GM12878 (cell line): ENCODE data around the gene GSC2.
A peak's percentile ranks its signal among the peaks of the same experiment; 100 is the strongest.

Experiments
- ATF7 ChIP-seq: fragments of 450-650 bp; IDR thresholded peaks from 2 replicates; pipeline ENCODE4 v1.6.1; 2016; ENCODE audit warnings: low read depth, mild to moderate bottlenecking
- CEBPZ ChIP-seq: fragments of 150-350 bp; IDR thresholded peaks from 2 replicates; pipeline ENCODE4 v1.6.1; 2016; ENCODE audit warnings: low read depth, low read length
- CTCF ChIP-seq, 3 experiments: IDR thresholded peaks in 2 of 3; conservative IDR thresholded peaks in 1 of 3; 2 replicates each; pipeline ENCODE4 v1.5.1; 2011; ENCODE audit warnings: low read depth in 3 of 3, low read length in 3 of 3, mild to moderate bottlenecking in 3 of 3, control low read depth in 2 of 3, moderate library complexity in 2 of 3, inconsistent platforms in 1 of 3, mixed read lengths in 1 of 3; ENCODE audit not compliant: control insufficient read depth in 2 of 3, insufficient read depth in 1 of 3; ENCODE audit errors: extremely low read depth in 1 of 3
- EZH2 ChIP-seq: IDR thresholded peaks from 2 replicates; pipeline ENCODE4 v1.6.1; 2012; ENCODE audit warnings: low read depth, mild to moderate bottlenecking, control low read depth, inconsistent platforms, low read length, borderline replicate concordance; ENCODE audit not compliant: control insufficient read depth
- HDGF ChIP-seq: fragments of 450-650 bp; IDR thresholded peaks from 2 replicates; pipeline ENCODE4 v1.6.1; 2016; ENCODE audit warnings: antibody characterized with exemption
- MAX ChIP-seq: IDR thresholded peaks from 2 replicates; pipeline ENCODE4 v1.6.1; 2012; ENCODE audit warnings: low read depth, low read length, improper control_type of control experiment
- NBN ChIP-seq: fragments of 450-650 bp; IDR thresholded peaks from 2 replicates; pipeline ENCODE4 v1.6.1; 2016
- NR2C2 ChIP-seq: IDR thresholded peaks from 2 replicates; pipeline ENCODE4 v1.6.1; 2011; ENCODE audit warnings: borderline replicate concordance, low read depth; ENCODE audit not compliant: control insufficient read depth, insufficient read length
- POLR2AphosphoS5 ChIP-seq: IDR thresholded peaks from 2 replicates; pipeline ENCODE4 v1.6.1; 2011; ENCODE audit warnings: mild to moderate bottlenecking, low read length, inconsistent platforms
- POU2F2 ChIP-seq: IDR thresholded peaks from 3 replicates; pipeline ENCODE4 v1.6.1; 2011; ENCODE audit warnings: low read depth, mild to moderate bottlenecking, low read length, borderline replicate concordance
- SIN3A ChIP-seq: IDR thresholded peaks from 2 replicates; pipeline ENCODE4 v1.6.1; 2012; ENCODE audit warnings: low read depth, low read length, improper control_type of control experiment
- SMC3 ChIP-seq: IDR thresholded peaks from 2 replicates; pipeline ENCODE4 v1.6.1; 2011; ENCODE audit warnings: low read length, improper control_type of control experiment, borderline replicate concordance
- ZNF24 ChIP-seq: fragments of 450-650 bp; IDR thresholded peaks from 2 replicates; pipeline ENCODE4 v1.6.1; 2017; ENCODE audit warnings: antibody characterized with exemption, mild to moderate bottlenecking
- ZZZ3 ChIP-seq: IDR thresholded peaks from 2 replicates; pipeline ENCODE4 v1.6.1; 2011; ENCODE audit warnings: low read depth; ENCODE audit not compliant: control insufficient read depth, insufficient read length

- TF ChIP-seq ZNF24 (no peak), MAX (no peak), SIN3A (no peak), CTCF (IDR thresholded peaks at IDR 0.05 in 2 of 3, conservative IDR thresholded peaks at IDR 0.05 in 1 of 3; ENCODE audit: control insufficient read depth in 2 of 3, extremely low read depth in 1 of 3, insufficient read depth in 1 of 3, low read depth in 3 of 3, low read length in 3 of 3) (no peak), HDGF (no peak), EZH2 (no peak), NBN (no peak), ZZZ3 (no peak), SMC3 (no peak), POU2F2 (no peak), NR2C2 (no peak), CEBPZ (no peak), ATF7 (0 out of 2 replicates have a peak, but pooled peaks have one; percentile 38), POLR2AphosphoS5 (no peak)
These were observed 45.9 kb downstream of the GSC2 start for GRCh38 chr22:19103880-19104821.
